Naive thymus-derived CD8-positive, alpha-beta T cell (primary cell): Measurements from ENCODE around the gene SMR3B. TPM values are rescaled to one million over a fixed set of nuclear protein-coding genes. Genes with fewer than 3 reads are reported as not detected.

Experiments used
- ATAC-seq, 2 donors: fragments of 150-1000 bp; cut with Tn5 transposase in 1 of 2; sonication (Bioruptor Pico), chemical (Tn5 transposase) in 1 of 2; 1 replicate in 1 of 2; 2 replicates in 1 of 2; pipeline ENCODE4 v1.10.0; 2021; ENCODE audit warnings: mild to moderate bottlenecking in 2 of 2, moderate library complexity in 2 of 2
- POLR2A ChIA-PET: fragments of 350-600 bp; sonication (Branson Sonifier 250); formaldehyde crosslinking; loops from one replicate; lab custom pipeline; 2021; ENCODE audit warnings: antibody characterized with exemption; lab: Charles Lee
- DNase-seq, 10 donors: peaks; one replicate each; pipeline versions ENCODE4 v3.0.0 to v3.0.0-alpha.2; 2020 to 2022
- H3K27ac Mint-ChIP-seq, 10 donors: one replicate each; pipeline ENCODE4 v1.8.0; 2020 to 2022; ENCODE audit warnings: mild to moderate bottlenecking in 10 of 10, mixed read lengths in 10 of 10, moderate library complexity in 4 of 10, inconsistent platforms in 1 of 10
- H3K27me3 Mint-ChIP-seq, 5 donors: one replicate each; pipeline ENCODE4 v1.8.0; 2021 to 2022; ENCODE audit warnings: mixed read lengths in 5 of 5
- H3K36me3 Mint-ChIP-seq, 3 donors: one replicate each; pipeline ENCODE4 v1.8.0; 2020 to 2022; ENCODE audit warnings: mixed read lengths in 3 of 3, mild to moderate bottlenecking in 2 of 3, inconsistent platforms in 1 of 3
- H3K4me1 Mint-ChIP-seq, 4 donors: one replicate each; pipeline ENCODE4 v1.8.0; 2021 to 2022; ENCODE audit warnings: mixed read lengths in 4 of 4
- H3K4me3 Mint-ChIP-seq, 10 donors: one replicate each; pipeline ENCODE4 v1.8.0; 2020 to 2022; ENCODE audit warnings: mild to moderate bottlenecking in 10 of 10, mixed read lengths in 10 of 10, moderate library complexity in 6 of 10, inconsistent platforms in 1 of 10
- H3K9me3 Mint-ChIP-seq, 9 donors: one replicate each; pipeline ENCODE4 v1.8.0; 2020 to 2022; ENCODE audit warnings: mixed read lengths in 9 of 9, mild to moderate bottlenecking in 3 of 9, inconsistent platforms in 1 of 9, moderate library complexity in 1 of 9
- polyA plus RNA-seq, 3 donors: library from polyadenylated mRNA; unstranded; fragments of 300-500 nt; fragmentation: Illumina TruSeq; gene quantifications; one replicate each; pipeline ENCODE4 v1.2.3, GENCODE V29; 2021
- total RNA-seq, 8 experiments: library from RNA in 2 of 8; stranded (reverse) in 2 of 8; gene quantifications; one replicate each; pipeline ENCODE4 v1.2.3 and lab custom pipeline; 2021 to 2026

The SMR3B gene
- total and polyA plus RNA-seq, 5 experiments from 2014 or later, result not detected

DNA sequence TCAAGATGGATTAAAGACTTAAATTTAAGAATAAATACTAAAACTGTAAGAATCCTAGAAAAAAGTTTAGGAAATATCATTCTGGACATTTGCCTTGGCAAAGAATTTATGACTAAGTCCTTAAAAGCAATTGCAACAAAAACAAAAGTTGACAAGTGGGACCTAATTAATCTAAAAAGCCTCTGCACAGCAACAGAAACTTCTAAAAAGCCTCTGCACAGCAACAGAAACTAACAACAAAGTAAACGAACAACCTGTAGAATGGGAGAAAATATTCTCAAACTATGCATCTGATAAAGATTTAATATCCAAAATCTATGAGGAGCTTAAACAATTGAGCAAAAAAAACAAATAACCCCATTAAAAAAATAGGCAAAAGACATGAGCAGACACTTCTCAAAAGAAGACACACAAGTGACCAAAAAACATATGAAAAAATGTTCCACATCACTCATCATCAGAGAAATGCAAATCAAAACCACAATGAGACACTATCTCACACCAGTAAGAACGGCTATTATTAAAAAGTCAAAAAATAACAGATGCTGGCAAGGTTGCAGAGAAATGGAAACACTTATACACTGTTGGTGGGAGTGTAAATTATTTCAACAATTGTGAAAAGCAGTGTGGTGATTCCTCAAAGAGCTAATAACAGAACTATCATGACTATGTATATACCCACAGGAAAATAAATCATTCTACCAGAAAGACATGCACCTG lies 9.3 kb downstream of the SMR3B start:
- DNase-seq, result no peak
- H3K27me3 Mint-ChIP-seq, result peaks cover 0 to 9% (median 5%) of the 10 kb centered on the region in 5 donors
- no peak overlapping the region for H3K4me3 Mint-ChIP-seq
- H3K9me3 Mint-ChIP-seq, result peaks cover 0 to 2% (median 0%) of the 10 kb centered on the region in 9 donors
- no peak overlapping the region for H3K27ac Mint-ChIP-seq
- no peaks in the 10 kb centered on the region for H3K4me1 Mint-ChIP-seq
- POLR2A ChIA-PET, result no interaction called here
- no peak for ATAC-seq
- H3K36me3 Mint-ChIP-seq, result no peaks in the 10 kb centered on the region

DNA sequence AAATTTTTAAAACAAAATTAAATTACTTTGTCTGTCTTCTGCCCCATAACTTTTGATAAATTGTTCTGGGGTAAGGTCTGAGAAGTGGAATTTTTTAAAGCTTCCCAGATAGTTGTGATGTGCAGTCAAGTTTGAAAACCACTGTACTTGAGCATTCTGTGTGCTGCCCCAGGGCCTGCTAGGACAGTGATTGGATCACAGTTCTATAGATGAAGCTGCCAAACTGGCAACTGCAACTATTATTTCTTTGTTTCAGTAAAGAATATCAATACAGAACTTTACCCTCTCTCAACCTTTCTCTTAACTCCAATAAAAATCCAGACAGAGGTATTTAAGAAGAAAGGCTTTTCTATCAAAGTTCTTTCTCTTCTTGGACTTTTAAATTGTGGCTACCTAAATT lies 14.6 kb downstream of the SMR3B start, which contains the start of gene OPRPN:
Gene OPRPN (plus strand): TSS at position 361 of the 400 bp plus-strand sequence. CDS start 1,346 bp downstream, outside the sequence.
- Mint-ChIP-seq H3K4me1 (no peaks in the 10 kb centered on the region), H3K27me3 (peaks cover 0 to 3% (median 0%) of the 10 kb centered on the region in 5 donors), H3K4me3 (no peak within 1 kb of the TSS), H3K36me3 (no peaks in the 10 kb centered on the region), H3K27ac (no peak within 1 kb of the TSS), H3K9me3 (no peaks in the 10 kb centered on the region)
- no peak for DNase-seq
- no peak for ATAC-seq
- POLR2A ChIA-PET, result no interaction called here

- no peak overlapping the region for H3K27ac Mint-ChIP-seq
- H3K27me3 Mint-ChIP-seq, result peaks cover 0 to 8% (median 0%) of the 10 kb centered on the region in 5 donors
- H3K4me3 Mint-ChIP-seq, result no peak overlapping the region
- POLR2A ChIA-PET, result no interaction called here
- ATAC-seq (no peak), DNase-seq (no peak)
- no peaks in the 10 kb centered on the region for H3K4me1 Mint-ChIP-seq
- H3K9me3 Mint-ChIP-seq, result no peaks in the 10 kb centered on the region
- no peaks in the 10 kb centered on the region for H3K36me3 Mint-ChIP-seq
Measured at GRCh38 chr4:70399319-70399718, 16.4 kb downstream of the SMR3B start.

DNA sequence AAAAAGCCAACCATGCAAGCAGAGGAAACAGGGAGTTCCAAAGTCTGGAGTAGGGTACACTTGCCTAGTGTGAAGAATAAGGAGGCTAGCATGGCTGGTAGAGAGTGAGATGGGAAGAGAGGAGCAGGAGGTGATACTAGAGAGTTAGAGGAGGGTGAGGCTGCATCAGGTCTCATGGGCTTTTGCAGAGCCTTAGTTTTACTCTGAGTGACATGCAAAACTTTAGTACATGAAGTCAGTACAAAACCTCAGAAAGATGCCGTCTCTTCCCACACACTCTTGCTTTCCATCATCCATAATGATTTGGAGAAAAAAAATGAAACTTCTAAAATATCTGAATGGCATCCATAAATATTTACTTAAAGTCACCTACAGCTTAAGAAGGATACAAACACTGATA lies 19.8 kb downstream of the SMR3B start:
- no peaks in the 10 kb centered on the region for H3K36me3 Mint-ChIP-seq
- H3K4me3 Mint-ChIP-seq, result no peak overlapping the region
- no peak for ATAC-seq
- H3K27ac Mint-ChIP-seq, result no peak overlapping the region
- no peaks in the 10 kb centered on the region for H3K4me1 Mint-ChIP-seq
- POLR2A ChIA-PET, result no interaction called here
- H3K27me3 Mint-ChIP-seq, result peaks cover 0 to 13% (median 0%) of the 10 kb centered on the region in 5 donors
- DNase-seq, result no peak
- no peaks in the 10 kb centered on the region for H3K9me3 Mint-ChIP-seq

GRCh38 chr4:70405765-70406164 lies 22.8 kb downstream of the SMR3B start:
- Mint-ChIP-seq H3K4me1 (no peaks in the 10 kb centered on the region), H3K27me3 (peaks cover 0 to 20% (median 3%) of the 10 kb centered on the region in 5 donors), H3K36me3 (no peaks in the 10 kb centered on the region), H3K4me3 (no peak overlapping the region), H3K9me3 (peaks cover 0 to 12% (median 0%) of the 10 kb centered on the region in 9 donors), H3K27ac (no peak overlapping the region)
- ATAC-seq (no peak), DNase-seq (no peak)
- POLR2A ChIA-PET, result no interaction called here

- Mint-ChIP-seq H3K4me1 (no peaks in the 10 kb centered on the region), H3K27me3 (peaks cover 0 to 16% (median 2%) of the 10 kb centered on the region in 5 donors), H3K4me3 (no peak overlapping the region), H3K9me3 (peaks cover 0 to 24% (median 3%) of the 10 kb centered on the region in 9 donors), H3K36me3 (no peaks in the 10 kb centered on the region), H3K27ac (no peak overlapping the region)
- ATAC-seq (no peak), DNase-seq (no peak)
- POLR2A ChIA-PET, result no interaction called here
Measured at GRCh38 chr4:70425306-70425705, 42.4 kb downstream of the SMR3B start.

GRCh38 chr4:70426789-70427188 lies 43.9 kb downstream of the SMR3B start:
- ATAC-seq, result no peak
- DNase-seq, result no peak
- Mint-ChIP-seq H3K4me1 (no peaks in the 10 kb centered on the region), H3K4me3 (no peak overlapping the region), H3K27ac (no peak overlapping the region), H3K9me3 (peaks cover 0 to 20% (median under 1%) of the 10 kb centered on the region in 9 donors), H3K27me3 (peaks cover 0 to 14% (median 2%) of the 10 kb centered on the region in 5 donors), H3K36me3 (no peaks in the 10 kb centered on the region)
- POLR2A ChIA-PET, result no interaction called here

DNA sequence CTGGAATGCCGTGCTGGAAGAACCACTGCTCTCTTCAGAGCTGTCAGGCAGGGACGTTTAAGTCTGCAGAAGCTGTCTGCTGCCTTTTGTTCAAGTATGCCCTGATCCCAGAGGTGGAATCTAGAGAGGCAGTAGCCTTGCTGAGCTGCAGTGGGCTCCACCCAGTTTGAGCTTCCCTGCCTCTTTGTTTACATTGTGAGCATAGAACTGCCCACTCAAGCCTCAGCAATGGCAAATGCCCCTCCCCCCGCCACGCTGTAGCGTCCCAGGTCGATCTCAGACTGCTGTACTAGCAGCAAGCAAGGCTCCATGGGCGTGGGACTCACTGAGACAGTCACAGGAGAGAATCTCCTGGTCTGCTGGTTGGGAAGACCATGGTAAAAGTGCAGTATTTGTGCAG lies 54.3 kb downstream of the SMR3B start:
- DNase-seq (no peak), ATAC-seq (no peak)
- H3K4me3 Mint-ChIP-seq, result no peak overlapping the region
- H3K36me3 Mint-ChIP-seq, result no peaks in the 10 kb centered on the region
- peaks cover 0 to 26% (median 3%) of the 10 kb centered on the region in 9 donors for H3K9me3 Mint-ChIP-seq
- H3K27ac Mint-ChIP-seq, result no peak overlapping the region
- H3K27me3 Mint-ChIP-seq, result peaks cover 5 to 19% (median 8%) of the 10 kb centered on the region in 5 donors
- no peaks in the 10 kb centered on the region for H3K4me1 Mint-ChIP-seq
- POLR2A ChIA-PET, result no interaction called here

Other genes starting within 250 kb of the SMR3B start
- not detected for gene PRR27, start 228.9 kb upstream of the SMR3B start, total RNA-seq
- not detected for gene PRR27, start 228.9 kb upstream of the SMR3B start, polyA plus RNA-seq
- gene ODAM, start 187.4 kb upstream of the SMR3B start, total RNA-seq, result not detected
- gene ODAM, start 187.4 kb upstream of the SMR3B start, polyA plus RNA-seq, result not detected
- gene FDCSP, start 157.0 kb upstream of the SMR3B start, total RNA-seq, result not detected
- gene FDCSP, start 157.0 kb upstream of the SMR3B start, polyA plus RNA-seq, result not detected
- not detected for gene CSN3, start 140.5 kb upstream of the SMR3B start, total RNA-seq
- not detected for gene CSN3, start 140.5 kb upstream of the SMR3B start, polyA plus RNA-seq
- gene CABS1, start 48.1 kb upstream of the SMR3B start, total RNA-seq, result not detected
- not detected for gene CABS1, start 48.1 kb upstream of the SMR3B start, polyA plus RNA-seq
- not detected for gene SMR3A, start 22.4 kb upstream of the SMR3B start, total RNA-seq
- gene SMR3A, start 22.4 kb upstream of the SMR3B start, polyA plus RNA-seq, result not detected
- not detected for gene OPRPN, start 14.8 kb downstream of the SMR3B start, total RNA-seq
- gene OPRPN, start 14.8 kb downstream of the SMR3B start, polyA plus RNA-seq, result not detected
- gene MUC7, start 89.1 kb downstream of the SMR3B start, total RNA-seq, result not detected
- not detected for gene MUC7, start 89.1 kb downstream of the SMR3B start, polyA plus RNA-seq
- gene AMTN, start 135.4 kb downstream of the SMR3B start, total RNA-seq, result not detected
- not detected for gene AMTN, start 135.4 kb downstream of the SMR3B start, polyA plus RNA-seq
- gene AMBN, start 209.1 kb downstream of the SMR3B start, total RNA-seq, result not detected
- gene AMBN, start 209.1 kb downstream of the SMR3B start, polyA plus RNA-seq, result not detected
- gene ENAM, start 245.6 kb downstream of the SMR3B start, total RNA-seq, result not detected
- not detected for gene ENAM, start 245.6 kb downstream of the SMR3B start, polyA plus RNA-seq